Measurements from ENCODE around the gene MOCS1. TPM values are rescaled to one million over a fixed set of nuclear protein-coding genes. Genes with fewer than 3 reads are reported as not detected.

The MOCS1 gene
- total RNA-seq, 1 experiment from 2014 or later, result 22.7 TPM

GRCh38 chr6:39925191-39925930, 8.9 kb downstream of the MOCS1 start:
- no peak for DNase-seq (ENCODE audit: low read depth)

- no peak for DNase-seq (ENCODE audit: low read depth)
Observed at GRCh38 chr6:39924283-39924682, 10.0 kb downstream of the MOCS1 start.

- DNase-seq (ENCODE audit: low read depth), result no peak
Observed at GRCh38 chr6:39923861-39924260, 10.4 kb downstream of the MOCS1 start.

- no peak for DNase-seq (ENCODE audit: low read depth)
Observed at GRCh38 chr6:39923394-39923793, 10.9 kb downstream of the MOCS1 start.

- DNase-seq (ENCODE audit: low read depth), result no peak
Observed at GRCh38 chr6:39922821-39923220, 11.4 kb downstream of the MOCS1 start.

- no peak for DNase-seq (ENCODE audit: low read depth)
Observed at GRCh38 chr6:39920157-39920556, 14.1 kb downstream of the MOCS1 start.

- DNase-seq (ENCODE audit: low read depth), result no peak
Observed at GRCh38 chr6:39918831-39919230, 15.4 kb downstream of the MOCS1 start.

GRCh38 chr6:39917981-39918380, 16.3 kb downstream of the MOCS1 start:
- DNase-seq (ENCODE audit: low read depth), result no peak

- DNase-seq (ENCODE audit: low read depth), result no peak
Observed at GRCh38 chr6:39917329-39917728, 16.9 kb downstream of the MOCS1 start.

- DNase-seq (ENCODE audit: low read depth), result no peak
Observed at GRCh38 chr6:39915866-39916265, 18.4 kb downstream of the MOCS1 start.

- no peak for DNase-seq (ENCODE audit: low read depth)
Observed at GRCh38 chr6:39914239-39914638, 20.0 kb downstream of the MOCS1 start.

GRCh38 chr6:39913391-39913916, 20.8 kb downstream of the MOCS1 start:
- DNase-seq (ENCODE audit: low read depth), result no peak

- no peak for DNase-seq (ENCODE audit: low read depth)
Observed at GRCh38 chr6:39912446-39912845, 21.8 kb downstream of the MOCS1 start.

- DNase-seq (ENCODE audit: low read depth), result no peak
Observed at GRCh38 chr6:39911513-39912125, 22.6 kb downstream of the MOCS1 start.

GRCh38 chr6:39910744-39911143, 23.5 kb downstream of the MOCS1 start:
- DNase-seq (ENCODE audit: low read depth), result no peak

- DNase-seq (ENCODE audit: low read depth), result no peak
Observed at GRCh38 chr6:39910164-39910563, 24.1 kb downstream of the MOCS1 start.

- no peak for DNase-seq (ENCODE audit: low read depth)
Observed at GRCh38 chr6:39909701-39910100, 24.6 kb downstream of the MOCS1 start.

- no peak for DNase-seq (ENCODE audit: low read depth)
Observed at GRCh38 chr6:39908838-39909583, 25.3 kb downstream of the MOCS1 start.

- no peak for DNase-seq (ENCODE audit: low read depth)
Observed at GRCh38 chr6:39907871-39908575, 26.2 kb downstream of the MOCS1 start.

GRCh38 chr6:39906318-39906761, 27.9 kb downstream of the MOCS1 start:
- DNase-seq (ENCODE audit: low read depth), result no peak

GRCh38 chr6:39905640-39905975, 28.7 kb downstream of the MOCS1 start:
- DNase-seq (ENCODE audit: low read depth), result no peak
